ENCODE results near the gene CYB5RL. TPM values are rescaled to one million over a fixed set of nuclear protein-coding genes. Genes with fewer than 3 reads are reported as not detected.
A peak's percentile ranks its signal among the peaks of the same experiment; 100 is the strongest.

CYB5RL gene
- total RNA-seq, 1 experiment from 2014 or later: 13.1 TPM

DNA sequence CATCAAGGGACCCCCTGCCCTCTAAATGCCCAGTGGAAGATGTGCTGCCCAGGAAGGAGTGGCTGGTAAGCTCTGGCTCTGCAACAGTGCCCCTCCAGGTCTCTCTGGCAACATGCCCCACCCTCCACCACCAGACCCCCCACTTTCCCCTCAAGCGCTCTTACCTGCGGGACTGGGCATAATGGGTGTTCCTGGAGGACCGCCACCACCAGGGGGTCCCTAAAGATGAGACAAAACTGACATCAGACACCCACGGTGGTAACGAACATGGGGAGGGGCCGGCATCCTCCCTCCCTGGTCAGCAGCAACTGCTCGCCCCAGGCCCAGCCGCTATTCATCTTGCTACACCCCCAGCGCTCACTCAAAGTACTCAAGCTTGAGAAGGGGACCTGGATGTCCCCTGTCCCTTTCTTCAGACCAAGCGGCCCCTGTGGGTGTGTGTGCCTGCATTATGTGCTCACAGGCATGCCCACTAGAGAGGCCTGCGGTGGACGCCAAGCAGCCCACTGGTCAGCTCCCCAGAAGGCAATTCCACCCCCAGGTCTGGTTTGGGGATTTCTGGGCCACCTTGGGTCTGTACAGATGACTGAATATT is 41.0 kb upstream of the CYB5RL start:
- Mint-ChIP-seq H3K4me3 (no peak overlapping the region), H3K36me3 (peaks cover 35% of the 10 kb centered on the region)

More for the DNA sequence above, 41.0 kb upstream of the CYB5RL start:
- Mint-ChIP-seq H3K4me1 (no peaks in the 10 kb centered on the region), H3K27ac (0 out of 2 replicates have a peak overlapping the region, but pooled peaks have one; percentile 49), H3K27me3 (ENCODE audit: low read depth) (no peaks in the 10 kb centered on the region), H3K9me3 (no peaks in the 10 kb centered on the region)
- DNase-seq (ENCODE audit: low spot score) (no peak), ATAC-seq (no peak)
- POLR2A ChIA-PET: no interaction called here
- TF ChIP-seq ELF4 (CRISPR knock-in tag; IDR thresholded peaks at IDR 0.05; ENCODE audit: low read depth) (no peak), PRRX2 (CRISPR knock-in tag; IDR thresholded peaks at IDR 0.05) (no peak), RORB (CRISPR knock-in tag; IDR thresholded peaks at IDR 0.05) (no peak), AR (CRISPR knock-in tag; IDR thresholded peaks at IDR 0.05) (no peak), SMAD4 (CRISPR knock-in tag; IDR thresholded peaks at IDR 0.05) (no peak), ZNF416 (CRISPR knock-in tag; IDR thresholded peaks at IDR 0.05) (no peak), FOXP4 (CRISPR knock-in tag; IDR thresholded peaks at IDR 0.05) (no peak), FOXJ3 (CRISPR knock-in tag; IDR thresholded peaks at IDR 0.05; ENCODE audit: borderline replicate concordance) (no peak), ZBTB21 (CRISPR knock-in tag; IDR thresholded peaks at IDR 0.05; ENCODE audit: borderline replicate concordance) (no peak), ESRRA (CRISPR knock-in tag; IDR thresholded peaks at IDR 0.05; ENCODE audit: borderline replicate concordance) (no peak), ZNF512 (CRISPR knock-in tag; IDR thresholded peaks at IDR 0.05; ENCODE audit: borderline replicate concordance) (no peak), MLX (CRISPR knock-in tag; IDR thresholded peaks at IDR 0.05) (no peak), KAT7 (CRISPR knock-in tag; IDR thresholded peaks at IDR 0.05; ENCODE audit: borderline replicate concordance) (no peak), JUN (CRISPR knock-in tag; IDR thresholded peaks at IDR 0.05) (no peak), IRF2 (CRISPR knock-in tag; IDR thresholded peaks at IDR 0.05; ENCODE audit: borderline replicate concordance, low read depth) (no peak), JAZF1 (CRISPR knock-in tag; IDR thresholded peaks at IDR 0.05) (no peak)
- TF ChIP-seq, protein P1, sequence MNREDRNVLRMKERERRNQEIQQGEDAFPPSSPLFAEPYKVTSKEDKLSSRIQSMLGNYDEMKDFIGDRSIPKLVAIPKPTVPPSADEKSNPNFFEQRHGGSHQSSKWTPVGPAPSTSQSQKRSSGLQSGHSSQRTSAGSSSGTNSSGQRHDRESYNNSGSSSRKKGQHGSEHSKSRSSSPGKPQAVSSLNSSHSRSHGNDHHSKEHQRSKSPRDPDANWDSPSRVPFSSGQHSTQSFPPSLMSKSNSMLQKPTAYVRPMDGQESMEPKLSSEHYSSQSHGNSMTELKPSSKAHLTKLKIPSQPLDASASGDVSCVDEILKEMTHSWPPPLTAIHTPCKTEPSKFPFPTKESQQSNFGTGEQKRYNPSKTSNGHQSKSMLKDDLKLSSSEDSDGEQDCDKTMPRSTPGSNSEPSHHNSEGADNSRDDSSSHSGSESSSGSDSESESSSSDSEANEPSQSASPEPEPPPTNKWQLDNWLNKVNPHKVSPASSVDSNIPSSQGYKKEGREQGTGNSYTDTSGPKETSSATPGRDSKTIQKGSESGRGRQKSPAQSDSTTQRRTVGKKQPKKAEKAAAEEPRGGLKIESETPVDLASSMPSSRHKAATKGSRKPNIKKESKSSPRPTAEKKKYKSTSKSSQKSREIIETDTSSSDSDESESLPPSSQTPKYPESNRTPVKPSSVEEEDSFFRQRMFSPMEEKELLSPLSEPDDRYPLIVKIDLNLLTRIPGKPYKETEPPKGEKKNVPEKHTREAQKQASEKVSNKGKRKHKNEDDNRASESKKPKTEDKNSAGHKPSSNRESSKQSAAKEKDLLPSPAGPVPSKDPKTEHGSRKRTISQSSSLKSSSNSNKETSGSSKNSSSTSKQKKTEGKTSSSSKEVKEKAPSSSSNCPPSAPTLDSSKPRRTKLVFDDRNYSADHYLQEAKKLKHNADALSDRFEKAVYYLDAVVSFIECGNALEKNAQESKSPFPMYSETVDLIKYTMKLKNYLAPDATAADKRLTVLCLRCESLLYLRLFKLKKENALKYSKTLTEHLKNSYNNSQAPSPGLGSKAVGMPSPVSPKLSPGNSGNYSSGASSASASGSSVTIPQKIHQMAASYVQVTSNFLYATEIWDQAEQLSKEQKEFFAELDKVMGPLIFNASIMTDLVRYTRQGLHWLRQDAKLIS (CRISPR knock-in tag; IDR thresholded peaks at IDR 0.05; ENCODE audit: borderline replicate concordance): no peak
- TF ChIP-seq, protein P2, sequence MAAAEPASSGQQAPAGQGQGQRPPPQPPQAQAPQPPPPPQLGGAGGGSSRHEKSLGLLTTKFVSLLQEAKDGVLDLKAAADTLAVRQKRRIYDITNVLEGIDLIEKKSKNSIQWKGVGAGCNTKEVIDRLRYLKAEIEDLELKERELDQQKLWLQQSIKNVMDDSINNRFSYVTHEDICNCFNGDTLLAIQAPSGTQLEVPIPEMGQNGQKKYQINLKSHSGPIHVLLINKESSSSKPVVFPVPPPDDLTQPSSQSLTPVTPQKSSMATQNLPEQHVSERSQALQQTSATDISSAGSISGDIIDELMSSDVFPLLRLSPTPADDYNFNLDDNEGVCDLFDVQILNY (CRISPR knock-in tag; IDR thresholded peaks at IDR 0.05): no peak
- TF ChIP-seq, protein P3, sequence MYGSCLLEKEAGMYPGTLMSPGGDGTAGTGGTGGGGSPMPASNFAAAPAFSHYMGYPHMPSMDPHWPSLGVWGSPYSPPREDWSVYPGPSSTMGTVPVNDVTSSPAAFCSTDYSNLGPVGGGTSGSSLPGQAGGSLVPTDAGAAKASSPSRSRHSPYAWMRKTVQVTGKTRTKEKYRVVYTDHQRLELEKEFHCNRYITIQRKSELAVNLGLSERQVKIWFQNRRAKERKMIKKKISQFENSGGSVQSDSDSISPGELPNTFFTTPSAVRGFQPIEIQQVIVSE (CRISPR knock-in tag; IDR thresholded peaks at IDR 0.05; ENCODE audit: borderline replicate concordance): no peak
- TF ChIP-seq, protein P4, sequence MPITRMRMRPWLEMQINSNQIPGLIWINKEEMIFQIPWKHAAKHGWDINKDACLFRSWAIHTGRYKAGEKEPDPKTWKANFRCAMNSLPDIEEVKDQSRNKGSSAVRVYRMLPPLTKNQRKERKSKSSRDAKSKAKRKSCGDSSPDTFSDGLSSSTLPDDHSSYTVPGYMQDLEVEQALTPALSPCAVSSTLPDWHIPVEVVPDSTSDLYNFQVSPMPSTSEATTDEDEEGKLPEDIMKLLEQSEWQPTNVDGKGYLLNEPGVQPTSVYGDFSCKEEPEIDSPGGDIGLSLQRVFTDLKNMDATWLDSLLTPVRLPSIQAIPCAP (CRISPR knock-in tag; IDR thresholded peaks at IDR 0.05): no peak
- CTCF ChIA-PET: no interaction called here

Data from WTC11 (cell line).